Measurements from ENCODE around the gene HTR4. TPM values are rescaled to one million over a fixed set of nuclear protein-coding genes. Genes with fewer than 3 reads are reported as not detected.

The HTR4 gene
- total RNA-seq, 1 donor from 2014 or later: 0.27 TPM

DNA sequence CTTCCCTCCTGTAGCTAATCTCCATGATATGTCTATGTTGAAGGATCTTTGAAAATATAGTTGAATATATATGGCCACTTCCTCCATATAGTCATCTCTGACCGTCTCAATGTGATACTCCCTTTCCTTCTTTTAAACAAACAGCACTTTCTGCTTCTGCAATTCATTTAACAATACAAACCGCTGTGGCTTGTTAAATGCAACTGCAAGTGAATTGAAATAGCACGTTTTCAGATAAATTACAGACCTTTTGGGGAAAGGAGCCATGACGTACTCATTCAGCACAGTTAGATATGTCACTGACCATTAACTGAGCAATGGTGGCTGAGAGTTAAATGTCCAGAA, 188.1 kb downstream of the HTR4 start:
- no peak overlapping the region for H3K4me3 Mint-ChIP-seq
- no peaks in the 10 kb centered on the region for H3K27me3 Mint-ChIP-seq (ENCODE audit: low read depth)
- no peak for TF ChIP-seq CTCF (IDR thresholded peaks at IDR 0.05; ENCODE audit: unreplicated experiment)
- no peaks in the 10 kb centered on the region for H3K36me3 Mint-ChIP-seq
- H3K27ac Mint-ChIP-seq: no peak overlapping the region
- H3K4me1 Mint-ChIP-seq: no peaks in the 10 kb centered on the region
- peaks cover 11% of the 10 kb centered on the region for H3K9me3 Mint-ChIP-seq
- DNase-seq (ENCODE audit: low spot score in 2 of 2, unreplicated experiment in 2 of 2): no peak

DNA sequence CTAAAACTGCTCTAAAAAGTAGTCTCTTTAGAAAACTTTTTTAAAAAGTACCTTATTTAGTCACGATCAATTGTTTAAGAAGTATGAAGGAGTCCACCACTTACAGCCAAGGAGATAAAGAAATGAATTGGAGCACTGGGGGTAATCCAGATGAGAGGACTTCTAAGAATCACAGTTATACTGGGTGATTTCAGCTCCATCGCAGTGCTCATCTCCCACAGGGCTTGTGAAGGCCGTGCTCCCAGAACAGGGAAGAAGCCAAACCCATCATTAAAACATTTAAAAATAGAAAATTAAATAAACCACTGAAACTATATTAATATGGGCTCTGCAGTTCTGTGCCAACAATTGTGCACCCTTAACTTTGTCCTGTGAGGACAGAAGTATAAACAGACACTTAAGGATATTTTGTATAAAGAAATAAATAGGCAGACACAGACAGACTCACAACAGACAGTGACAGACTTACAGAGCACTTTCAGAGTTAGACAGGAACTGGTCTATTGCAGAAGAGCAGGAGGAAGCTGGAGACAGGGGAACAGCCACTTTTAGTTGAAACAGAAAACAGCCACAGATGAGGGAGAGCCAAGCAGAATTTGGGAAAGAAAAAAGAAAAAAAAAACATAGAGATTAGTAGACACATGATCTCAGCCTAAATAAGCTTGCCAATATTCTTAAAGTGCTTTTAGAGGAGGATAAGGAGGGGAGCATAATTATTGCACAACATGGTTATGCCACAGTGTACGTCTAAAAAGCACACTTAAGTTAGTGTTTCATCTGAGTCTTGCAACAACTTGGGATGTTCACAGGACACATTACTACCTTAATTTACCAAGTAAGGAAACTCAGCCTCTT, 188.7 kb downstream of the HTR4 start:
- TF ChIP-seq CTCF (IDR thresholded peaks at IDR 0.05; ENCODE audit: unreplicated experiment): no peak
- H3K9me3 Mint-ChIP-seq: peaks cover 11% of the 10 kb centered on the region
- no peak for DNase-seq (ENCODE audit: low spot score in 2 of 2, unreplicated experiment in 2 of 2)
- H3K4me1 Mint-ChIP-seq: no peaks in the 10 kb centered on the region
- H3K27ac Mint-ChIP-seq: no peak overlapping the region
- H3K27me3 Mint-ChIP-seq (ENCODE audit: low read depth): no peaks in the 10 kb centered on the region
- no peaks in the 10 kb centered on the region for H3K36me3 Mint-ChIP-seq
- no peak overlapping the region for H3K4me3 Mint-ChIP-seq

GRCh38 chr5:148459669-148460068, 194.7 kb downstream of the HTR4 start:
- Mint-ChIP-seq H3K36me3 (no peaks in the 10 kb centered on the region), H3K27me3 (ENCODE audit: low read depth) (peaks cover 1% of the 10 kb centered on the region), H3K4me3 (no peak overlapping the region), H3K9me3 (peaks cover 11% of the 10 kb centered on the region), H3K4me1 (peaks cover 12% of the 10 kb centered on the region), H3K27ac (no peak overlapping the region)
- no peak for DNase-seq (ENCODE audit: low spot score in 2 of 2, unreplicated experiment in 2 of 2)
- TF ChIP-seq CTCF (IDR thresholded peaks at IDR 0.05; ENCODE audit: unreplicated experiment): no peak

DNA sequence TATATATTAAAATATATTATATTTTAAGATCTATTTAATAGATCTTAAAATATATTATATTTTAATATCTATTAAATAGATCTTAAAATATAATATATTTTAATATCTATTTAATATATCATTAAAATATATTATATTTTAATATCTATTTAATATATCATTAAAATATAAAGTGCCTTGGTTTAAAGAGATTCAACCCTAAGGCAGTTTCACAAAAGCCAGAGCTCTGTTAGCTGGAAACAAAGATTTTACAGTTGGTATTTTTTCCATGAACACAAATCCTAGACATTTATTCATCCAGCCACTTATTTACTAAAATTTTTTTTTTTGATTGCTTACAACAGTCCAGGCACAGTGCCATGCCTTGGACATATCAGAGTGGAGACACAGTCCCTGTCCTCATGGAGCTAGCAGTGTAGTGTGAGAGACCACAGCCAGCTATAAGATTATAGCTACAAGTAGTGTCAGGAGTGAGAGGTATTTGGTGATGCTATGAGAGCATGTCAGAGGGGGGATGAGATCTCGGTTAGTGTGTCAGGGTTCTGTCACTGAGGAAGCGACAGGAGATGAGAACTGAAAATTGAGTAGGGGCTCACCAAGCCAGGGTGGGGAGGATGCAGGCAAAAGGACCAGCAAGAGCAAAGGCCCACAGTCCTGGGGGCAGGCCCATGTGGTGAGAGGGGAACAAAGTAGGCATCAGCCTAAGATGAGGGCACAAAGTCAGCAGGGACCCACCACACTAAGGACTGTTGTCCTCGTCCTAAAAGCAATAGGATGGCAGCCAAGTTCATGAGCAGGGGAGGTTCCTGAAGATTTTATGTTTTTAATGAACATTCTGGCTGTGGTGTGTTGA, 196.1 kb downstream of the HTR4 start:
- Mint-ChIP-seq H3K36me3 (no peaks in the 10 kb centered on the region), H3K9me3 (peaks cover 11% of the 10 kb centered on the region), H3K27me3 (ENCODE audit: low read depth) (peaks cover 1% of the 10 kb centered on the region), H3K27ac (no peak overlapping the region), H3K4me3 (no peak overlapping the region), H3K4me1 (peaks cover 12% of the 10 kb centered on the region)
- no peak for DNase-seq (ENCODE audit: low spot score in 2 of 2, unreplicated experiment in 2 of 2)
- no peak for TF ChIP-seq CTCF (IDR thresholded peaks at IDR 0.05; ENCODE audit: unreplicated experiment)

- DNase-seq (ENCODE audit: low spot score in 2 of 2, unreplicated experiment in 2 of 2): no peak
- Mint-ChIP-seq H3K27ac (no peak overlapping the region), H3K9me3 (peaks cover 5% of the 10 kb centered on the region), H3K4me3 (no peak overlapping the region), H3K4me1 (peaks cover 12% of the 10 kb centered on the region), H3K27me3 (ENCODE audit: low read depth) (peaks cover 1% of the 10 kb centered on the region), H3K36me3 (no peaks in the 10 kb centered on the region)
- TF ChIP-seq CTCF (IDR thresholded peaks at IDR 0.05; ENCODE audit: unreplicated experiment): no peak
Observed at GRCh38 chr5:148457183-148457620, 197.1 kb downstream of the HTR4 start.
